Measurements from ENCODE around the gene LARGE1.

DNA sequence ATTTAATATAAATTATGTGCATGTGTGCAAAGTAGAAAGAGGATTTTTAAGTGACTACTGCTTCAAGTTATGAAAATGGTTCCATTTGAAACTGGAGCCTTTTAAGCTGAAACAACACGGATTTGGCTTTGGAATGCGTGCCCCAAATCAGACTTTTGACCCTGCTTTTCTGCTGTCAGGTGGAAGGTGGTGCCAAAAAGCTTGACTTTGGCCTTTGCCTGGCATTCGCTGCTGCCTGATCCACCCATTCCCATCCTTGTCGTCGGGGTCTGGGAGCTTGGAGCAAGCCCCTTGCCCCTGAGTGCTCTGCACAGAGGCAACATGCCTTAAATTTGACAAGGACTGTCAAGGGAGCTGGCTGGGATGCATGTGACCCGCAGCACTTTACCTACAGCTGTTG lies 526.8 kb downstream of the LARGE1 start:
- TF ChIP-seq REST (IDR thresholded peaks at IDR 0.05; ENCODE audit: insufficient read depth in 1 of 2, low read depth in 2 of 2, low read length in 1 of 2) (no peak), POLR2AphosphoS5 (IDR thresholded peaks at IDR 0.05; ENCODE audit: low read depth, low read length) (no peak), CTCF (IDR thresholded peaks at IDR 0.05) (no peak)

Measured in Panc1 (cell line).